A673 (cell line): Measurements from ENCODE around the gene CUX1. TPM values are rescaled to one million over a fixed set of nuclear protein-coding genes. Genes with fewer than 3 reads are reported as not detected.

ENCODE experiments used
- BruUV-seq: library from RNA; stranded (reverse); fragments of 400-500 nt; replicated peaks from 2 replicates; lab custom pipeline; 2021; lab: Mats Ljungman, UMichigan
- CTCF ChIA-PET: fragments of 300-600 bp; sonication (Branson Sonifier 250); formaldehyde crosslinking; loops from one replicate; lab custom pipeline; 2022; ENCODE audit warnings: antibody characterized with exemption; lab: Charles Lee
- POLR2A ChIA-PET: fragments of 300-600 bp; sonication (Branson Sonifier 250); formaldehyde crosslinking; loops from one replicate; lab custom pipeline; 2022; ENCODE audit warnings: antibody characterized with exemption; ENCODE audit not compliant: low non-redundant PET; lab: Charles Lee
- DNase-seq: peaks from one replicate; pipeline ENCODE4 v3.0.0-alpha.2; 2015; ENCODE audit warnings: low spot score
- H3K27ac ChIP-seq: fragments of 200-600 bp; sonication (generic); 2 replicates; pipeline ENCODE4 v1.5.1; 2016; ENCODE audit warnings: mixed run types, low read depth, mild to moderate bottlenecking, mixed read lengths, antibody characterized with exemption, low read length; ENCODE audit not compliant: poor library complexity, severe bottlenecking
- H3K27me3 ChIP-seq: fragments of 200-600 bp; sonication (generic); replicated peaks from 2 replicates; pipeline ENCODE4 v1.6.1; 2017; ENCODE audit warnings: mixed run types, low read depth, mild to moderate bottlenecking, mixed read lengths, antibody characterized with exemption, low read length; ENCODE audit not compliant: insufficient read depth, poor library complexity
- H3K36me3 ChIP-seq: fragments of 200-600 bp; sonication (generic); 2 replicates; pipeline ENCODE4 v1.6.1; 2016; ENCODE audit warnings: mixed run types, mild to moderate bottlenecking, mixed read lengths, antibody characterized with exemption, low read length; ENCODE audit not compliant: insufficient read depth, poor library complexity, severe bottlenecking
- H3K4me1 ChIP-seq: fragments of 200-600 bp; sonication (generic); 2 replicates; pipeline ENCODE4 v1.6.1; 2017; ENCODE audit warnings: mixed run types, mild to moderate bottlenecking, mixed read lengths, antibody characterized with exemption, low read length; ENCODE audit not compliant: insufficient read depth, poor library complexity, severe bottlenecking
- H3K4me3 ChIP-seq: fragments of 200-600 bp; sonication (generic); 2 replicates; pipeline ENCODE4 v1.5.1; 2016; ENCODE audit warnings: low read depth, mixed run types, mild to moderate bottlenecking, mixed read lengths, low read length; ENCODE audit not compliant: poor library complexity, severe bottlenecking
- H3K9me3 ChIP-seq: fragments of 200-600 bp; sonication (generic); 2 replicates; pipeline ENCODE4 v1.6.1; 2016; ENCODE audit warnings: mixed run types, low read depth, mild to moderate bottlenecking, mixed read lengths, antibody characterized with exemption, low read length; ENCODE audit not compliant: poor library complexity, severe bottlenecking
- CTCF ChIP-seq: fragments of 300-800, 200-600 bp; sonication (generic); conservative IDR thresholded peaks from 2 replicates; pipeline ENCODE4 v1.5.1; 2017; ENCODE audit warnings: low read depth, mild to moderate bottlenecking, antibody characterized with exemption, low read length, moderate library complexity, mixed read lengths
- EZH2 ChIP-seq: fragments of 200-600 bp; sonication (generic); IDR thresholded peaks from 2 replicates; pipeline ENCODE4 v1.6.1; 2017; ENCODE audit warnings: borderline replicate concordance, low read depth, mild to moderate bottlenecking, mixed read lengths, antibody characterized with exemption, low read length; ENCODE audit not compliant: poor library complexity, severe bottlenecking
- intact Hi-C: fragments of 100-400 bp; cut with micrococcal nuclease; formaldehyde crosslinking; loops from one replicate; pipeline ENCODE4 v1.10.0; 2022; ENCODE audit not compliant: unreplicated experiment
- total RNA-seq: library from RNA; stranded (reverse); gene quantifications from 2 replicates; pipeline ENCODE4 v1.2.3, GENCODE V29; 2021

CUX1 gene
- total RNA-seq, 1 experiment from 2014 or later = 49.4 TPM

- Histone ChIP-seq H3K4me1 (peaks cover 16% of the 10 kb centered on the region), H3K4me3 (no peak overlapping the region), H3K36me3 (peaks cover 3% of the 10 kb centered on the region), H3K9me3 (no peaks in the 10 kb centered on the region), H3K27me3 (no peaks in the 10 kb centered on the region), H3K27ac (no peak overlapping the region)
- intact Hi-C loops = no loop called here
- DNase-seq = no peak
- BruUV-seq = no TSS peak
- CTCF ChIA-PET = no interaction called here
- POLR2A ChIA-PET = no interaction called here
- TF ChIP-seq EZH2 (no peak), CTCF (no peak)
Measured at GRCh38 chr7:102253066-102253972, 435.9 kb downstream of the CUX1 start.

- no peak for TF ChIP-seq EZH2
- no peak for TF ChIP-seq CTCF
- H3K4me3 ChIP-seq = no peak overlapping the region
- H3K36me3 ChIP-seq = peaks cover 3% of the 10 kb centered on the region
- H3K27me3 ChIP-seq = no peaks in the 10 kb centered on the region
- no peak overlapping the region for H3K27ac ChIP-seq
- H3K4me1 ChIP-seq = peaks cover 16% of the 10 kb centered on the region
- CTCF ChIA-PET = no interaction called here
- POLR2A ChIA-PET = no interaction called here
- BruUV-seq = no TSS peak
- intact Hi-C loops = no loop called here
- DNase-seq = no peak
- no peaks in the 10 kb centered on the region for H3K9me3 ChIP-seq
Measured at GRCh38 chr7:102253973-102254370, 436.5 kb downstream of the CUX1 start.

- intact Hi-C loops = no loop called here
- no peak for TF ChIP-seq CTCF
- no peak for TF ChIP-seq EZH2
- no peaks in the 10 kb centered on the region for H3K36me3 ChIP-seq
- ChIA-PET CTCF (no interaction called here), POLR2A (no interaction called here)
- H3K27ac ChIP-seq = no peak overlapping the region
- BruUV-seq = no TSS peak
- no peak for DNase-seq
- no peak overlapping the region for H3K4me3 ChIP-seq
- H3K9me3 ChIP-seq = no peaks in the 10 kb centered on the region
- peaks cover 16% of the 10 kb centered on the region for H3K4me1 ChIP-seq
- H3K27me3 ChIP-seq = no peaks in the 10 kb centered on the region
Measured at GRCh38 chr7:102254521-102254920, 437.1 kb downstream of the CUX1 start.
